HepG2 (cell line): ENCODE data around the gene LAMP2. TPM values are rescaled to one million over a fixed set of nuclear protein-coding genes. Genes with fewer than 3 reads are reported as not detected.

Experiments used
- ARNT2 ChIP-seq: sonication (generic); formaldehyde crosslinking; IDR thresholded peaks from 2 replicates; pipeline ENCODE4 v1.8.0; 2022; ENCODE audit warnings: mild to moderate bottlenecking, low read depth, missing genetic modification reagents, moderate library complexity
- GABPB1 ChIP-seq: IDR thresholded peaks from 2 replicates; pipeline ENCODE4 v1.6.1; 2016; ENCODE audit warnings: mild to moderate bottlenecking, missing genetic modification reagents, moderate library complexity, missing compliant biosample characterization
- GLI4 ChIP-seq: sonication (generic); formaldehyde crosslinking; IDR thresholded peaks from 2 replicates; pipeline ENCODE4 v1.5.1; 2020; ENCODE audit warnings: missing genetic modification reagents, mild to moderate bottlenecking, moderate library complexity, borderline replicate concordance
- HDAC1 ChIP-seq: sonication (generic); formaldehyde crosslinking; IDR thresholded peaks from 2 replicates; pipeline ENCODE4 v1.5.1; 2020; ENCODE audit warnings: mild to moderate bottlenecking, missing genetic modification reagents
- HHEX ChIP-seq: IDR thresholded peaks from 2 replicates; pipeline ENCODE4 v1.6.1; 2016; ENCODE audit warnings: control low read depth
- HNRNPLL ChIP-seq: fragments of 200-400 bp; formaldehyde crosslinking; IDR thresholded peaks from 2 replicates; pipeline ENCODE4 v1.6.1; 2017; ENCODE audit warnings: mild to moderate bottlenecking, low read depth, low read length; ENCODE audit not compliant: poor library complexity, severe bottlenecking
- KAT8 ChIP-seq: IDR thresholded peaks from 2 replicates; pipeline ENCODE4 v1.6.1; 2016; ENCODE audit warnings: missing genetic modification reagents, missing compliant biosample characterization
- KDM4B ChIP-seq: sonication (generic); formaldehyde crosslinking; IDR thresholded peaks from 2 replicates; pipeline ENCODE4 v1.4.0; 2020; ENCODE audit warnings: missing genetic modification reagents
- MXD4 ChIP-seq: IDR thresholded peaks from 2 replicates; pipeline ENCODE4 v1.6.1; 2016; ENCODE audit warnings: mild to moderate bottlenecking, missing biosample characterization, missing genetic modification reagents
- PHF21A ChIP-seq: sonication (generic); formaldehyde crosslinking; IDR thresholded peaks from 2 replicates; pipeline ENCODE4 v1.5.0; 2020; ENCODE audit warnings: mild to moderate bottlenecking, missing genetic modification reagents
- PITX1 ChIP-seq: sonication (generic); formaldehyde crosslinking; IDR thresholded peaks from 2 replicates; pipeline ENCODE4 v1.5.1; 2020; ENCODE audit warnings: mild to moderate bottlenecking, missing genetic modification reagents
- POGK ChIP-seq: sonication (generic); formaldehyde crosslinking; conservative IDR thresholded peaks from 2 replicates; pipeline ENCODE4 v1.8.0; 2022; ENCODE audit warnings: mild to moderate bottlenecking, moderate library complexity, missing genetic modification reagents
- PRPF4 ChIP-seq: fragments of 200-400 bp; formaldehyde crosslinking; IDR thresholded peaks from 2 replicates; pipeline ENCODE4 v1.6.1; 2016; ENCODE audit warnings: low read length, low read depth; ENCODE audit not compliant: poor library complexity, severe bottlenecking
- RAD21 ChIP-seq: fragments of 450-650 bp; formaldehyde crosslinking; IDR thresholded peaks from 2 replicates; pipeline ENCODE4 v1.5.0; 2020; ENCODE audit warnings: mild to moderate bottlenecking
- ZFP90 ChIP-seq: sonication (generic); formaldehyde crosslinking; IDR thresholded peaks from 2 replicates; pipeline ENCODE4 v1.8.0; 2022; ENCODE audit warnings: missing genetic modification reagents, mild to moderate bottlenecking, inconsistent platforms, borderline replicate concordance
- ZNF382 ChIP-seq: sonication (generic); formaldehyde crosslinking; IDR thresholded peaks from 2 replicates; pipeline ENCODE4 v1.5.0; 2020; ENCODE audit warnings: missing genetic modification reagents, mild to moderate bottlenecking, borderline replicate concordance
- ZNF652 ChIP-seq: IDR thresholded peaks from 2 replicates; pipeline ENCODE4 v1.6.1; 2016; ENCODE audit warnings: low read depth, borderline replicate concordance
- ZNF782 ChIP-seq: sonication (generic); formaldehyde crosslinking; IDR thresholded peaks from 2 replicates; pipeline ENCODE4 v1.4.0; 2020; ENCODE audit warnings: missing genetic modification reagents, mild to moderate bottlenecking, borderline replicate concordance
- polyA plus RNA-seq, 8 experiments: library from polyadenylated mRNA; depleted of rRNA in 3 of 8; stranded (reverse) in 7 of 8; unstranded in 1 of 8; fragments of >200 nt; fragmentation: Illumina TruSeq in 4 of 8; extraction: Trizol in 4 of 8; gene quantifications; 2 replicates each; pipeline versions ENCODE4 v1.2.1 to v1.2.3, GENCODE V29; 2011 to 2016; ENCODE audit warnings: low read depth in 4 of 8, missing spikeins in 1 of 8, mixed read lengths in 1 of 8; ENCODE audit not compliant: insufficient read depth in 1 of 8
- total RNA-seq, 5 experiments: library from RNA; depleted of rRNA; stranded (reverse); fragments of >200 nt; fragmentation: Illumina TruSeq; extraction: Trizol; gene quantifications; 2 replicates each; pipeline ENCODE4 v1.2.3, GENCODE V29; 2016; ENCODE audit warnings: low read depth in 1 of 5
- TF ChIP-seq, protein P1 (sequence below): sonication (generic); formaldehyde crosslinking; IDR thresholded peaks from 2 replicates; pipeline ENCODE4 v1.4.0; 2020; ENCODE audit warnings: missing genetic modification reagents
- TF ChIP-seq, protein P2 (sequence below): sonication (generic); formaldehyde crosslinking; IDR thresholded peaks from 2 replicates; pipeline ENCODE4 v1.8.0; 2022; ENCODE audit warnings: low read depth, missing genetic modification reagents
- TF ChIP-seq, protein P3 (sequence below): sonication (generic); formaldehyde crosslinking; IDR thresholded peaks from 2 replicates; pipeline ENCODE4 v1.4.0; 2020; ENCODE audit warnings: missing genetic modification reagents

The LAMP2 gene
- total and polyA plus RNA-seq, 2 of the 13 experiments (the other 11 are each of a cell fraction or from before 2014, with no cell fraction given): 127 to 170 TPM

DNA sequence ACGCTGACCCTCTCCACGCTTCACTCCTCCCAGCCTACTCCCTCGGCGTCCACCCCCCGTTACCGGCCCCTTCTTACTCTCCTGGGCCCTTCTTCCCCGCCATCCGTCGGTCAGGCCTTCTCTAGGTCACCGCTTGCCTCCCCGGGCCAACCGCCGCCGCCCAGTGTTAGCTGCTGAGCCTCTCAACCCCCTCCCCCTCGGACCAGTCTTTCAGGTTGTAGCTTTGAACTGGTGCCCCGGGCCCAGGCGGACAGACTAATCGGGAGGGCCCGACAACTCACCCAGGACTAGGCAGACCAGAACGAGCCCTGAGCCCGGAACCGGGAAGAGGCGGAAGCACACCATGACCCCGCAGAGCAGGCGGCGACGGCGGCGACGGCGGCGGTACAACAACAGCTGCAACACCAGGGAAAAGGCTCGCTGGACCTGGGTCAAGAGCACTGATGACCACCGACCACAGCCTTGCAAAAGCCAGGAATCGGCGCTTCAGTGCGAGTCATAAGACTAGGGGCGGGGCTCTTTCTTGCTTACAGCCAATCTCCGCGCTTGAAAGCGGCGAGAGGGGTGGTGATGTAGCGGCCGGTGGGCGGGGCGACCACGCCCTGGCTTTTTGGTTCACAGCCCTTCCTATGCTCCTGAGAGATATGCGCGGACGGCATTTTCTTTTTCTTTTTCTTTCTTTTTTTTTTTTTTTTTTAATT lies at the start of gene LAMP2 (continued):
- peak; percentile 49; the same call in 1 of the 2 replicates for TF ChIP-seq KAT8 (CRISPR knock-in tag)
- no peak for TF ChIP-seq HHEX (CRISPR knock-in tag)
- TF ChIP-seq GLI4 (CRISPR knock-in tag): no peak
- TF ChIP-seq PRPF4: no peak
- TF ChIP-seq MXD4 (CRISPR knock-in tag): peak; percentile 58; the same call in 1 of the 2 replicates
- TF ChIP-seq, protein P1, sequence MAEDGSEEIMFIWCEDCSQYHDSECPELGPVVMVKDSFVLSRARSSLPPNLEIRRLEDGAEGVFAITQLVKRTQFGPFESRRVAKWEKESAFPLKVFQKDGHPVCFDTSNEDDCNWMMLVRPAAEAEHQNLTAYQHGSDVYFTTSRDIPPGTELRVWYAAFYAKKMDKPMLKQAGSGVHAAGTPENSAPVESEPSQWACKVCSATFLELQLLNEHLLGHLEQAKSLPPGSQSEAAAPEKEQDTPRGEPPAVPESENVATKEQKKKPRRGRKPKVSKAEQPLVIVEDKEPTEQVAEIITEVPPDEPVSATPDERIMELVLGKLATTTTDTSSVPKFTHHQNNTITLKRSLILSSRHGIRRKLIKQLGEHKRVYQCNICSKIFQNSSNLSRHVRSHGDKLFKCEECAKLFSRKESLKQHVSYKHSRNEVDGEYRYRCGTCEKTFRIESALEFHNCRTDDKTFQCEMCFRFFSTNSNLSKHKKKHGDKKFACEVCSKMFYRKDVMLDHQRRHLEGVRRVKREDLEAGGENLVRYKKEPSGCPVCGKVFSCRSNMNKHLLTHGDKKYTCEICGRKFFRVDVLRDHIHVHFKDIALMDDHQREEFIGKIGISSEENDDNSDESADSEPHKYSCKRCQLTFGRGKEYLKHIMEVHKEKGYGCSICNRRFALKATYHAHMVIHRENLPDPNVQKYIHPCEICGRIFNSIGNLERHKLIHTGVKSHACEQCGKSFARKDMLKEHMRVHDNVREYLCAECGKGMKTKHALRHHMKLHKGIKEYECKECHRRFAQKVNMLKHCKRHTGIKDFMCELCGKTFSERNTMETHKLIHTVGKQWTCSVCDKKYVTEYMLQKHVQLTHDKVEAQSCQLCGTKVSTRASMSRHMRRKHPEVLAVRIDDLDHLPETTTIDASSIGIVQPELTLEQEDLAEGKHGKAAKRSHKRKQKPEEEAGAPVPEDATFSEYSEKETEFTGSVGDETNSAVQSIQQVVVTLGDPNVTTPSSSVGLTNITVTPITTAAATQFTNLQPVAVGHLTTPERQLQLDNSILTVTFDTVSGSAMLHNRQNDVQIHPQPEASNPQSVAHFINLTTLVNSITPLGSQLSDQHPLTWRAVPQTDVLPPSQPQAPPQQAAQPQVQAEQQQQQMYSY (CRISPR knock-in tag): 0 out of 2 replicates have a peak, but pooled peaks have one; percentile 28
- TF ChIP-seq POGK (CRISPR knock-in tag): 0 out of 2 replicates have a peak, but pooled peaks have one; percentile 39
- TF ChIP-seq, protein P2, sequence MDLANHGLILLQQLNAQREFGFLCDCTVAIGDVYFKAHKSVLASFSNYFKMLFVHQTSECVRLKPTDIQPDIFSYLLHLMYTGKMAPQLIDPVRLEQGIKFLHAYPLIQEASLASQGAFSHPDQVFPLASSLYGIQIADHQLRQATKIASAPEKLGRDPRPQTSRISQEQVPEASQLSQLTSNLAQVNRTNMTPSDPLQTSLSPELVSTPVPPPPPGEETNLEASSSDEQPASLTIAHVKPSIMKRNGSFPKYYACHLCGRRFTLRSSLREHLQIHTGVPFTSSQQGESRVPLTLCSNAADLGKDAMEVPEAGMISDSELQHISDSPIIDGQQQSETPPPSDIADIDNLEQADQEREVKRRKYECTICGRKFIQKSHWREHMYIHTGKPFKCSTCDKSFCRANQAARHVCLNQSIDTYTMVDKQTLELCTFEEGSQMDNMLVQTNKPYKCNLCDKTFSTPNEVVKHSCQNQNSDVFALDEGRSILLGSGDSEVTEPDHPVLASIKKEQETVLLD (CRISPR knock-in tag): no peak
- peak; percentile 73 for TF ChIP-seq GABPB1 (CRISPR knock-in tag)
- TF ChIP-seq PITX1 (CRISPR knock-in tag): 0 out of 2 replicates have a peak, but pooled peaks have one; percentile 26
- TF ChIP-seq ZNF382 (CRISPR knock-in tag): no peak
- TF ChIP-seq RAD21 (CRISPR knock-in tag): no peak
- peak; percentile 48; the same call in 1 of the 2 replicates for TF ChIP-seq PHF21A (CRISPR knock-in tag)
- TF ChIP-seq ZNF652 (CRISPR knock-in tag): no peak
- TF ChIP-seq ZNF782 (CRISPR knock-in tag): peak; percentile 2; the same call in 1 of the 2 replicates
- 0 out of 2 replicates have a peak, but pooled peaks have one; percentile 41 for TF ChIP-seq ZFP90 (CRISPR knock-in tag)
- TF ChIP-seq HDAC1 (CRISPR knock-in tag): peak; percentile 69
- TF ChIP-seq ARNT2 (CRISPR knock-in tag): 0 out of 2 replicates have a peak, but pooled peaks have one; percentile 45
- TF ChIP-seq, protein P3, sequence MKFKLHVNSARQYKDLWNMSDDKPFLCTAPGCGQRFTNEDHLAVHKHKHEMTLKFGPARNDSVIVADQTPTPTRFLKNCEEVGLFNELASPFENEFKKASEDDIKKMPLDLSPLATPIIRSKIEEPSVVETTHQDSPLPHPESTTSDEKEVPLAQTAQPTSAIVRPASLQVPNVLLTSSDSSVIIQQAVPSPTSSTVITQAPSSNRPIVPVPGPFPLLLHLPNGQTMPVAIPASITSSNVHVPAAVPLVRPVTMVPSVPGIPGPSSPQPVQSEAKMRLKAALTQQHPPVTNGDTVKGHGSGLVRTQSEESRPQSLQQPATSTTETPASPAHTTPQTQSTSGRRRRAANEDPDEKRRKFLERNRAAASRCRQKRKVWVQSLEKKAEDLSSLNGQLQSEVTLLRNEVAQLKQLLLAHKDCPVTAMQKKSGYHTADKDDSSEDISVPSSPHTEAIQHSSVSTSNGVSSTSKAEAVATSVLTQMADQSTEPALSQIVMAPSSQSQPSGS (CRISPR knock-in tag): 0 out of 2 replicates have a peak, but pooled peaks have one; percentile 48
- no peak for TF ChIP-seq KDM4B (CRISPR knock-in tag)
- TF ChIP-seq HNRNPLL: peak; percentile 61
